Measurements from ENCODE around the gene COMMD3.
"Not testable (repeated sequence)": the region's sequence is repeated elsewhere in the genome, so short reads cannot be mapped to it uniquely, and the experiment has no call there.

COMMD3 gene

GRCh38 chr10:22294694-22295093 is 21.5 kb upstream of the COMMD3 start:
- no peak for DNase-seq (ENCODE audit: low spot score)
- TF ChIP-seq, protein P1, sequence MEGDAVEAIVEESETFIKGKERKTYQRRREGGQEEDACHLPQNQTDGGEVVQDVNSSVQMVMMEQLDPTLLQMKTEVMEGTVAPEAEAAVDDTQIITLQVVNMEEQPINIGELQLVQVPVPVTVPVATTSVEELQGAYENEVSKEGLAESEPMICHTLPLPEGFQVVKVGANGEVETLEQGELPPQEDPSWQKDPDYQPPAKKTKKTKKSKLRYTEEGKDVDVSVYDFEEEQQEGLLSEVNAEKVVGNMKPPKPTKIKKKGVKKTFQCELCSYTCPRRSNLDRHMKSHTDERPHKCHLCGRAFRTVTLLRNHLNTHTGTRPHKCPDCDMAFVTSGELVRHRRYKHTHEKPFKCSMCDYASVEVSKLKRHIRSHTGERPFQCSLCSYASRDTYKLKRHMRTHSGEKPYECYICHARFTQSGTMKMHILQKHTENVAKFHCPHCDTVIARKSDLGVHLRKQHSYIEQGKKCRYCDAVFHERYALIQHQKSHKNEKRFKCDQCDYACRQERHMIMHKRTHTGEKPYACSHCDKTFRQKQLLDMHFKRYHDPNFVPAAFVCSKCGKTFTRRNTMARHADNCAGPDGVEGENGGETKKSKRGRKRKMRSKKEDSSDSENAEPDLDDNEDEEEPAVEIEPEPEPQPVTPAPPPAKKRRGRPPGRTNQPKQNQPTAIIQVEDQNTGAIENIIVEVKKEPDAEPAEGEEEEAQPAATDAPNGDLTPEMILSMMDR (IDR thresholded peaks at IDR 0.05; ENCODE audit: extremely low read depth, missing control alignments): no peak

GRCh38 chr10:22301193-22301592 is 15.0 kb upstream of the COMMD3 start:
- no peak for DNase-seq (ENCODE audit: low spot score)
- TF ChIP-seq, protein P1 (IDR thresholded peaks at IDR 0.05; ENCODE audit: extremely low read depth, missing control alignments): no peak

DNA sequence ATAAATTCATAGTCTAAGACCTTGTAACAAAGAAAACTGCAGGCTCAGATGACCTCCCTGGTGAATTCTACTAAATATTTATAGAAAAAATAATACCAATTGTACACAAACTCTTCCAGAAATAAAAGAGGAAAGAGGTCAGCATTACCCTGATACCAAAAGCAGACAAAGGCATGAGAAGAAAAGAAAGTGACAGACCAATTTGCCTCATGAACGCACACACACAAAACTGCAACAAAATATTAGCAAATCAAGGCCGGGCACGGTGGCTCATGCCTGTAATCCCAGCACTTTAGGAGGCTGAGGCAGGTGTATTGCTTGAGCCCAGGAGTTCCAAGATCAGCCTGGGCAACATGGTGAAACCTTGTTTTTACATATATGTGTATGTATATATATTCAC is 12.7 kb upstream of the COMMD3 start:
- TF ChIP-seq, protein P1 (IDR thresholded peaks at IDR 0.05; ENCODE audit: extremely low read depth, missing control alignments): no peak
- no peak for DNase-seq (ENCODE audit: low spot score)

GRCh38 chr10:22305721-22306120 is 10.5 kb upstream of the COMMD3 start:
- TF ChIP-seq, protein P1 (IDR thresholded peaks at IDR 0.05; ENCODE audit: extremely low read depth, missing control alignments): no peak
- DNase-seq (ENCODE audit: low spot score): no peak

- TF ChIP-seq, protein P1 (IDR thresholded peaks at IDR 0.05; ENCODE audit: extremely low read depth, missing control alignments): no peak
Measured at GRCh38 chr10:22308390-22308789, 7.8 kb upstream of the COMMD3 start.

DNA sequence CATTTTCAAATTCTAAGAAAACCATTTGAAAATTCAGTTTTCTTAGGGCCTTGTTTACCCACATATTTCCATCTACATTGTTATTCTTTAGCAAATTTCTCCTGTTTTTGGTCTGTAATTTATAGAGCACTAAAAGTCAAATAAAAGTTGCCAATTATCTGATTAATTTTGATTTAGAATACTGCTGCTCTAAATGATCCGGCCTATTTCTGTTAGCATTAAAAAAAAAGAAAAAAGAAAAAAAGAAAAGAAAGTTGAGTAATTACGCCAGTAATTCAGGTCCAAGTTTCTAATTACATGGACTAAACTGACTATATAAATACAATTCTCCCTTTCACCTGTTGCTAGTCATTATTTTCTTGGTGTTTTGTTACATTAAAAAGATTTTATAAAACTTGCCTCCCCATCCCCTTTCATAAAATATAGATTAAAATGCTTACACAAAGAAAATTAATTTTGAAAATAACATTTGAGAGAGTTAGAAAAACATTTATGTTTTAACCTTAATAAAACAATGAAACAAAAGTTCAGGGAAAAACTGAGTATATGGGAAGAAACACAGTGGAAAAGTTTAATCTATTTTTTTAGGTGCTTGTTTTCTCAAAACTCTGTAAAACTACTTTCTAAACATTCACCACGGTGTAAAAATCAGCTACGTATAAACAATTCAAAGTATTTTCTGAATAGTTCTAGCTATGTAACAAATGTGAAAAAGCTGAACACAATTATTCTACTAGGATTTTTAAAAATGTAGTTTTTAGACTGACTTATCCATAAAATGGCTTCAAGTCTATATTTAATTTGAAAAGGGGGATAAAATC is 6.8 kb upstream of the COMMD3 start:
- DNase-seq (ENCODE audit: low spot score): no peak
- TF ChIP-seq, protein P1 (IDR thresholded peaks at IDR 0.05; ENCODE audit: extremely low read depth, missing control alignments): no peak

More at GRCh38 chr10:22308390-22308789, 7.8 kb upstream of the COMMD3 start:
- peak; percentile 65 for DNase-seq (ENCODE audit: low spot score)

GRCh38 chr10:22310012-22310411 is 6.2 kb upstream of the COMMD3 start:
- DNase-seq (ENCODE audit: low spot score): not testable (repeated sequence)

DNA sequence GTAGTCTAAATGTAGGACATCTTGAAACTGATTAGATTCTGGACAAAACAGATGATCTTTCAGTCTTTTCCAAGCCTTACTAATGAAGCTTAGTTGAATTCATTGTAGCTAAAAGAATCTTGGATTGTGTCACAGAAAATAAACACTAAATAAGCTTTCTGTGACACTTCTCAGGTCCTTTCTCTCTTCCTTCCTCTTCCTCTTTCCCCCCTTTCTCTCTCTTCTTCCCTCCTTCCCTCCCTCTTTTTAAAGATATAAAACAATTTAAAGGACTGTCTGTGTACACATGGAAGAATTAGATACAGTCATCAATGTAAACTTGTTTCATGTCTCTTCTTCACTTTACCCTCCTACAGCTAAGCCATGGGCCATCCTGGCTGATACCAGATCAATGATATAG is 5.3 kb upstream of the COMMD3 start:
- DNase-seq (ENCODE audit: low spot score): no peak
- TF ChIP-seq, protein P1 (IDR thresholded peaks at IDR 0.05; ENCODE audit: extremely low read depth, missing control alignments): no peak
